Measurements from ENCODE around the gene JARID2.

- no peak for TF ChIP-seq EZH2 (IDR thresholded peaks at IDR 0.05; ENCODE audit: low read length)
- no peak for TF ChIP-seq CTCF (optimal IDR thresholded peaks at IDR 0.05 in 1 of 3, IDR thresholded peaks at IDR 0.05 in 1 of 3, conservative IDR thresholded peaks at IDR 0.05 in 1 of 3; ENCODE audit: extremely low read depth in 1 of 3, insufficient read depth in 2 of 3, low read length in 3 of 3)
These were observed 10.8 kb downstream of the JARID2 start for GRCh38 chr6:15256538-15257271.

Measured in keratinocyte (primary cell).